ENCODE data around the gene RSPO4. TPM values are rescaled to one million over a fixed set of nuclear protein-coding genes. Genes with fewer than 3 reads are reported as not detected.

The RSPO4 gene
- total and polyA plus RNA-seq, 2 experiments from 2014 or later, result 2.8 to 4.5 TPM

- TF ChIP-seq JUNB (IDR thresholded peaks at IDR 0.05; ENCODE audit: unreplicated experiment) (no peak), REST (IDR thresholded peaks at IDR 0.05; ENCODE audit: unreplicated experiment) (no peak), ZNF114 (CRISPR knock-in tag; IDR thresholded peaks at IDR 0.05) (no peak), CREB1 (CRISPR knock-in tag; IDR thresholded peaks at IDR 0.05; ENCODE audit: low read depth) (no peak), CTCF (conservative IDR thresholded peaks at IDR 0.05; ENCODE audit: low read depth in 2 of 2) (no peak), EZH2phosphoT487 (IDR thresholded peaks at IDR 0.05; ENCODE audit: unreplicated experiment) (no peak), STAT1 (IDR thresholded peaks at IDR 0.05; ENCODE audit: unreplicated experiment) (no peak), ZNF331 (CRISPR knock-in tag; IDR thresholded peaks at IDR 0.05; ENCODE audit: low read depth) (no peak), ETS1 (IDR thresholded peaks at IDR 0.05) (no peak), EZH2 (IDR thresholded peaks at IDR 0.05; ENCODE audit: low read depth, unreplicated experiment) (no peak)
Observed at GRCh38 chr20:955111-955510, 47.0 kb downstream of the RSPO4 start (continued).

- H3K4me1 Mint-ChIP-seq, result peaks cover 6% of the 10 kb centered on the region
- TF ChIP-seq CTCF (conservative IDR thresholded peaks at IDR 0.05; ENCODE audit: low read depth in 2 of 2) (peak; percentile 54 to 67), EZH2phosphoT487 (IDR thresholded peaks at IDR 0.05; ENCODE audit: unreplicated experiment) (no peak)
- ATAC-seq (peak; percentile 44), DNase-seq (ENCODE audit: low spot score) (peak; percentile 47)
- H3K4me3 Mint-ChIP-seq, result no peak overlapping the region
- H3K9me2 ChIP-seq (ENCODE audit: insufficient read depth), result no peaks in the 10 kb centered on the region
- no peak overlapping the region for H3K4me2 ChIP-seq
- peaks cover 2% of the 10 kb centered on the region for H3K27me3 Mint-ChIP-seq (ENCODE audit: insufficient read depth, low read depth, poor library complexity)
- no peaks in the 10 kb centered on the region for H3K27me3 ChIP-seq (ENCODE audit: insufficient read depth)
- H3K27ac Mint-ChIP-seq, result no peak overlapping the region
- no peaks in the 10 kb centered on the region for H3K79me2 ChIP-seq (replicated peaks; ENCODE audit: insufficient read depth)
- H3K27ac ChIP-seq (ENCODE audit: low read depth), result no peak overlapping the region
- no peaks in the 10 kb centered on the region for H3K36me3 ChIP-seq (ENCODE audit: insufficient read depth)
- H4K20me1 ChIP-seq (replicated peaks; ENCODE audit: insufficient read depth), result no peaks in the 10 kb centered on the region
- no peak overlapping the region for H2AFZ ChIP-seq
- H3F3A ChIP-seq (replicated peaks; ENCODE audit: low read depth), result no peaks in the 10 kb centered on the region
- H3K9me3 Mint-ChIP-seq, result no peaks in the 10 kb centered on the region
- no peak overlapping the region for H3K4me3 ChIP-seq
- 0 out of 2 replicates have a peak, but pooled peaks cover 3% of the 10 kb centered on the region for H3K4me1 ChIP-seq (ENCODE audit: insufficient read depth)
- no peaks in the 10 kb centered on the region for H3K36me3 Mint-ChIP-seq (ENCODE audit: low read depth)
Observed at GRCh38 chr20:953742-954141, 48.4 kb downstream of the RSPO4 start.

Measured in GM23338 (cell line).